ENCODE results near the gene TENM3. TPM values are rescaled to one million over a fixed set of nuclear protein-coding genes. Genes with fewer than 3 reads are reported as not detected.
A peak's percentile ranks its signal among the peaks of the same experiment; 100 is the strongest.

Gene TENM3
- total RNA-seq, 1 experiment from 2014 or later, result 34.8 TPM

DNA sequence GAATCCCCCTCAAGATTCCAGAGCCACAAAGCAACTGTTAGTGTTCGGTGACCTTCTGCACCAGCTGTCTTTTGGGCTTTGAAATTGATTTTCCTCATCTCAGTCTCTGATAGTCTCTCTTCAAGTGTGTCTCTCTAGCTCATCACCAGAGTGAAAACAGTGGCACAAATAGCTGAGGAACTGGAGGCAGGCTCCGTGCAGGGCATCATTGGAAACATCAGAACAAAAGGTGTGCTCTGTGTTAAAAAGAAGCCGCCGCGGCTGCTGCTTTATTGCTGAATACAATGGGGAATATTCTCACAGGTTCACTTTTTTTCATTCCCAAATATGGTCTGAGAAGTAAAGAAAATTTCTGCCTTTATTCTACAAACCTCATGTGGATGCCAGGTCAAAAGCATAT, 376.5 kb downstream of the TENM3 start:
- DNase-seq (ENCODE audit: low read depth), result no peak

DNA sequence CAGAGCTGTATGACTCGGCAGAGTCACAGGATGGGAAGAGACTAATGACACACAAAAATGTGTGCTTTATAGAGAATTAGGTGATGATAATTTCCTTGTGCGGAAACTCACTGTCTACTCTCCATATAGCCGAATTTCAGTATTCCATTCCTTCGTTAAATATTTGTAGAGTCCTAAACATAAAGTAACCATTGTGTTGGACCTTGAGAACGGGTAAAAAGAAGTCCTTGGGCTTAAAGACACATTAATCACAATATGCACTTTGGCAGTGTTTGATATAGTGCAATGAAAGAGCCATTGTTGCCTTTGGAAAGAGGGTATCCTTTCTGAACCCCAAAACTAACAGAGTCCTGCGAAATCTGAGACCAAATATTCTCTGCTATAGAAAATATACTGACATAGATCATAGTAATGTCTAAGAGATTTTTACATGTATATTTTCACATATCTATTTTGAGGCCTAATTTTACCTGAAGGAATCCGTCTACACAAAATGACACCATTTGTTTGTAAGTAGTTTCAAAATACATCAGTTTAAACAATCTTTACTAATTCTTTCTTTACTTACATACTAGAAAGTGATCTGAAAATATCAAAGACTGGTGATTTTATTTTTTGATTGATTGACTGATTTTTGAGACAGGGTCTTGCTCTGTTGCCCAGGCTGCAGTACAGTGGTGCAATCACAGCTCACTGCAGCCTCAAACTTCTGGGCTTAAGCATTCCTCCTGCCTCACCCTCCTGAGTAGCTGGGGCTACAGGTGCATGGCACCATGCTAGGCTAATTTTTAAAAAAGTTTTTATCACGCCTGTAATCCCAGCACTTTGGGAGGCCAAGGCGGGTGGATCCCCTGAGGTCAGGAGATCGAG, 377.1 kb downstream of the TENM3 start:
- no peak for DNase-seq (ENCODE audit: low read depth)

GRCh38 chr4:182624281-182624680, 381.1 kb downstream of the TENM3 start:
- DNase-seq (ENCODE audit: low read depth), result no peak

DNA sequence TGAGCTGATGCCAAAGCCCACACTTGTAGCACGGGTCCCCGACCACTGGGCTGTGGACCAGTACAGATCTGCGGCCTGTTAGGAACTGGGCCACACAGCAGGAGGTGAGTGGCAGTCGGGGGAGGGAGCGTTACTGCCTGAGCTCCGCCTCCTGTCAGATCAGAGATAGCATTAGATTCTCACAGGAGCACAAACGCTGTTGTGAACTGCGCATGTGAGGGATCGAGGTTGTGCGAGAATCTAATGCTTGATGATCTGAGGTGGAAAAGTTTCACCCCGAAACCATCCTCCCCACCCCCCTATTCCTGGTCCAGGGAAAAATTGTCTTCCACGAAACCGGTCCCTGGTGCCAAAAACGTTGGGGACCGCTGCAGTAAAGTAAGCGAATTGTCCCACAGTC, 382.0 kb downstream of the TENM3 start:
- no peak for DNase-seq (ENCODE audit: low read depth)

DNA sequence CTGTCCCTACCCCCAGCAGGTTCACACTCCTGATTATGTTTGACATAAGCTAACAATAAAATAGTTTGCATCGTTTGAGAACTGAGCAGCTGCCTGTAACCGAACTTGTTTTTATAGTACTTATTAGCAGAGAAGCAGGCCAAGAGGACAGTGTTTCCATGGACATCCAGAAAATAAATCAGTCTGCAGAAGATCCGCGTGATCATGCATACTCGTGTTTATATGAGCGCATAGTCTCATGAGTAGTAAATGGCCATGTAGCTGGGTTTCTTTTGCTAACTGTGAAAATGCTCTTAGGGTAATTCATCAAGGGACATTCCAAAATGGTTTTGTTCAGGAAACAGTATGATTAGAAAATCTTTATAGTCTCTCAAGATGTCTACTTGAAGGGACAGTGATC, 384.8 kb downstream of the TENM3 start:
- no peak for DNase-seq (ENCODE audit: low read depth)

DNA sequence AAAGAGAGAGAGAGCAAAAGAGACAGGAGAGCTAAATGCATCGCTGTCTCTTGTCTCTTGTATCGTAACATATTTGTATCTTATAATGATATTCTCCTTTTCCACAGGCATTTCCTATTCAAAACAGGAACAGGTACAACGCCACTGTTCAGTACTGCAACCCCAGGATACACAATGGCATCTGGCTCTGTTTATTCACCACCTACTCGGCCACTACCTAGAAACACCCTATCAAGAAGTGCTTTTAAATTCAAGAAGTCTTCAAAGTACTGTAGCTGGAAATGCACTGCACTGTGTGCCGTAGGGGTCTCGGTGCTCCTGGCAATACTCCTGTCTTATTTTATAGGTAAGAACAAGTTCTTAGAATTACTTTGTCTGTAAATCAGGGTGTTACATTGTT, 385.3 kb downstream of the TENM3 start:
- no peak for DNase-seq (ENCODE audit: low read depth)

DNA sequence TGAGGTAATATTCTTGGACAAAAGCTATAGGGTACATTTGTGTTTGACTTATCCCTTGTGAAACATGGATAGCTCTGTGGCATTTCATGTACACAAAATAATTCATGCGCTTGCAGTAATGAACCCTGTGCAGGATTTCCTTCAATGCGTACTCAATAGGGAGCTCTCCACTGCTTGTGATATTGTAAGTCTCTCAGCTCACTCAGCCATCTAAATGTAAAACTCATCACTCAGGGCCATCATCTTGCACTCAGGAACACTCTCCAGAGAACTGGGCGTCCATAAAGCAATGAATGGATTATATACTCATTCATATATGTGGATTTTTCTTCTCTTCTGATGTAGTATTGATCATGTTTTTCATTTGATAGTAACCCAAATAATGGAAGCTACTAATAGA, 385.9 kb downstream of the TENM3 start:
- no peak for DNase-seq (ENCODE audit: low read depth)

- DNase-seq (ENCODE audit: low read depth), result no peak
These were observed 397.3 kb downstream of the TENM3 start for GRCh38 chr4:182640491-182640890.

DNA sequence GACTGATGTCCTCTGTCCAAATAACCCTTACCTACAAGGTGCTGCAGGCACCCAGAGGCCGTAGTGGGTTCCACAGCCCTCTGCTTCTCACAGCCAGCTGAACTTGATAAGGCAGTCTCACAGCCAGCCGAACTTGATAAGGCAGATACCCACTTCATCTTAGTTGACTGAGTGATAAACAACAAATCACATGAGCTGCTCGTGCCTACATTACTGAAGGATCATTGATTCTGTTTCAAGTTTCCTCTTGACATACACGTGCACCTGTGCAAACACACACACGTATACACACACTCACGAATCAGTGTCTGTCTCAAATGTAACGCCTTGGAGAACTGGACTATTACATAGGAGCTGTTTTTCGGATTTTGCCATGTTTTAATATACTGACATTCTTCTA, 397.7 kb downstream of the TENM3 start:
- no peak for DNase-seq (ENCODE audit: low read depth)

DNA sequence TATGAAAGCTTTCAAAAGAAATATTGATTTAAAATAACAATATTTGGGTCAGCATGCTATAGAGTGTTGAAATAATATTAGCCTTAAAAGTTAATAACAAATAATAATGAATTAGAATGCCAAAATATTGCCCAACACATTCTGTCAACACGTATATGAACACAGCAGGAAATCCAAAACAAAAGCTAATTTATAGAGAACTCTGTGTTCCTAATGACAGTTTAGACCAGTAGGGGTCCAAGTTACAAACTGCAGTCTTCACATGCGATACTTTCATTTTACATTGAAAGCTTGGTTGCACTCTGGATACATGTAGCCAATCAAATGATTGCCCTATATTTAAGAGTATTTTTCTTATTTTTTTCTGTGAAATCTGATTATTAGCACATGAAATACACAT, 399.6 kb downstream of the TENM3 start:
- DNase-seq (ENCODE audit: low read depth), result peak; percentile 68

GRCh38 chr4:182643801-182644682, 400.8 kb downstream of the TENM3 start:
- peak; percentile 78 for DNase-seq (ENCODE audit: low read depth)

DNA sequence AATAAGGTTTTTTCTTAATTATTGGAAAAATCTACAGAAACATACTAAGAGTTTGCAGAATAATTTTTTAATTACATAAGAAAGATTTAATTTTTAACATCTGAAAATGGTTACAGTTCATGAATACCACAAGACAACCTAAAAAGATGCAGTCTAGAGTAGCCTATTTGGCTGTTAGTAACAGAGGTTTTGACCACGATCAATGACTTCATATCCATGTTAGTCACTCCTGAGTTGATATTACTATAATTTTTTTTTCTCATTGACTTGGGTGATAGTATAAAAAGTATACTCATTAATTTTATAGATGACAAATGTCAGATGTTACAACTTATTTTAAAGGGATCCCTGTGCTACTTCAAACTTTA, 401.5 kb downstream of the TENM3 start:
- peak; percentile 57 for DNase-seq (ENCODE audit: low read depth)

DNA sequence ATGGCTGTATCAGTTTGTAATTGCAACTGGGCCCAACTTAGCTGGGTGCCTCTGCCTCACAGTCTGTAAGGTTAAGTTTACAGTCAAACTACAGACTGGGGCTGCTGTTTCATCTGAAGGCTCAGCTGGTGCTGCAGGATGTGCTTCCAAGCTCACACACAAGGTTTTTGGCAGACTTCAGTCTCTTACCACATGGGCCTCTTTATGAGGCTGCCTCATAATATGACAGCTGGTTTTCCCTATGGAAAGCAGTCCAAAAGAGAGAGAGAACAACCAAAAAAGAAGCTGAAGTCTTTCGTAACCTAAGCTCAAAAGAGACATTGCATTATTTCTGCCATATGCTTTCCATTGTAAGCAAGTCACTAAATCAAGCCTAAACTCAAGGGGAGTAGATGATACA, 402.3 kb downstream of the TENM3 start:
- DNase-seq (ENCODE audit: low read depth), result peak; percentile 31

DNA sequence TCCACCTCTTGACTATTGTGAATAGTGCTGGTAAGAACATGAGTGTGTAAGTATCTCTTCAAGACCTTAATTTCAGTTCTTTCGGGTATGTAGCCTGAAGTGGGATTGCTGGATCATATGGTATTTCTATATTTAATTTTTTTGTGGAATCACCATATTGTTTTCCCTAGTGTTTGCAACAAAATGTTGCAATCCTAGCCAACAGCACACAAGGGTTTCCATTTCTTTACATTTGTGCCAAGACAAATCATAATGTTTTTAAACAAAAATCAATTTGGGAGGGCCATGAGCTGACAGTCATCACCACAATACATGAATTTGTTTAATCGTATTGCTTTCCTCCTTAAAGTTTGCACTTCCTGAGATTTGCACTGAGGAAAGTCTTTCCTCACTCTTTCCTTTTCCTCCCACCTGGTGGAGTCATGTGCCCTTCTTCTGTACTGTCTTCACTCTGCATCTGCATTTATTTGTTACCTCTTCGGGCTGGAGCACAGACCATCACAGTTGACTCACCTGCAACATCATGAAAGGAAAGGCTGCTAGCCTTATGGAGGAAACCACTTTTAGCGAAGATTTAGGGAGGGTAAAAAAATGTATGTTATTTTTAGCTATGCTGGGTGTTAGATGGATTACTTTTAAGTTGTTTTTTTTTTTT, 404.6 kb downstream of the TENM3 start:
- DNase-seq (ENCODE audit: low read depth), result no peak

GRCh38 chr4:182648766-182649165, 405.6 kb downstream of the TENM3 start:
- no peak for DNase-seq (ENCODE audit: low read depth)

DNA sequence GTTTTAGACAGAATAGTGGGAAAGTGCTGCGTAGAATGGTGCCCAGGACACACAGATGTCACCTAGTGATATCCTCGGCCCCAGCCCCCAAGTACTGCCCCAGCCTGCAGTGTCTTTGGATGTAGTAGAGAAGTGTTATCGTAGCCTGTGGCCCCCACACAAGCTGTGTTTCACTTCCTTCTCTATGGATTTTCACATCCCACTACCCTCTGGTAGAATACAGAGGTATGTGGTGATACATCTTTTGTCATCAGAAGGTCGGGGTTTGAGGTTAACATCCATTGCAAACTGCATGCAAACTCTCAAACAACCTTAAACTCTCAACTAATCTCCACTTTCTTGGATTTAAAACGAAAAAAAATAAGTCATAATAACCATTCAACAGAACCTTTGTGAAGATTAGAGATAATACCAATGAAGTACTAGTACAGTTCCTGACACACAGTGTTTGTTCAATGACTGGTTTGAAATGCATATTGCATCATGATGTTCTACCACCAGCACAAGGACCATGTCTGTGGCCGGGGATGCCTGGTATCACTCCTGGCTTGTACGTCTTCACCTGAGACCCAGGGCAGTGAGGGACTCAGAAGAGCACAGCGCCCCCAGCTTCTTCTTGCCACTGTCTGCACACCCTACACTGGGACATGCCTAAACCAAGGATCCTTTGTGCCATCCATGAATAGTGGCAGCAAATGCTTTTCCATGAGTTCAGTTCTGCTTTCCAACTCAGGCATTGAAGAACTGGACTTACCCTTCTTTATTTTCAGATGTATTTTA, 406.7 kb downstream of the TENM3 start:
- DNase-seq (ENCODE audit: low read depth), result peak; percentile 3

DNA sequence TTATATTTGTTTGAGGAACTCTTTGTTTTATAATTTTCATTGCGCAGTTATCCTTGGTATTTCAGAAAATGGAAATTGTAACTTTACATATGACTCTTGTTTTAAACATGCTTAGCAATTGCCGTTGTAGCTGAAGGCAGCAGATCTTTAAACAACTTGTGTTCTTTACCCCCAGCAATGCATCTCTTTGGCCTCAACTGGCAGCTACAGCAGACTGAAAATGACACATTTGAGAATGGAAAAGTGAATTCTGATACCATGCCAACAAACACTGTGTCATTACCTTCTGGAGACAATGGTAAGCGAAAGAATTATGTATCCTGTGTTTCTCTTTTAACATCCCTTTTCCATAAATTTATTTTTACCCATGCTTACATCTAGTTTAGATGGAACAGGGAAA, 410.4 kb downstream of the TENM3 start:
- peak; percentile 13 for DNase-seq (ENCODE audit: low read depth)

GRCh38 chr4:182655340-182655739, 412.1 kb downstream of the TENM3 start:
- DNase-seq (ENCODE audit: low read depth), result no peak

DNA sequence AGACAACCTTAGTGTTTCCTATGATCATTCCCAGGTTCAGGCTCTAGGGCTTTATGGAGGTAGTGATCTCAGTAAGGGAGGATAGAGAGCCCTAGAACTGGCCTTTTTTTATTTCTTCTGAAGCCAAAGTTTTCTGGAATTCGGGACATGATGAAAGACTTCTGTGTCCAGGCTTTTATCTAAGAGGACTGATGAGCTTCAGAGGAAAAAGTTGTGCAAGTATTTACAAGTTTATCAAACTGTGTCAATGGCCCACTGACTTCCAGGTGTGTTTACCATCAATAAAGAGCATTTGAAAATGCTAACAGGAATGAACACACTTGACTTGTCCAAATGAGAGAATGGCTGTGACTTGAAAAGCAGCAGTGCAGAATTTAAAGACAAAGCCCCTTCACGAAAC, 419.3 kb downstream of the TENM3 start:
- DNase-seq (ENCODE audit: low read depth), result no peak

DNA sequence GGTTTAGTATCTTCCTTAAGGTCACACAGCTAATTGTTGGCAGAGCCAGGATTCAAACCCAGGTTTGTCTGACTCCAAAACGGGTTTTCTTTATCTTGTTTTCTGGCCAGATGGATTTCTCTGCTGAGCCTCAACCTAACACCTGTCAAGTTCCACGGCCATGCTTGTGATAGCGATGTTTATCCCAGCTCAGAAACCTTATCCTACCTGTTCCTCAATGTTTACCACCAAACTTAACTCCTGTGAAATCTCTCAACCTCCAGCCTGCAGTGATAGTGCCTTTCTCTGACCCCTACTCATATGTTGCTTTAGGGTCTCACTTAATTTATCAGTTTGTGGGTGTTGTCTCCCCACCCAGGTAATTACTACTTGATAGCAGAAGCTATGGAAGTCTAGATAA, 428.0 kb downstream of the TENM3 start:
- DNase-seq (ENCODE audit: low read depth), result no peak

- DNase-seq (ENCODE audit: low read depth), result no peak
These were observed 428.5 kb downstream of the TENM3 start for GRCh38 chr4:182671749-182672148.
